PC-9 (cell line): ENCODE measurements around the gene TEX53. TPM values are rescaled to one million over a fixed set of nuclear protein-coding genes. Genes with fewer than 3 reads are reported as not detected.

Experiments used
- BruUV-seq: library from RNA; stranded (reverse); fragments of 400-500 nt; replicated peaks from 2 replicates; lab custom pipeline; 2021; lab: Mats Ljungman, UMichigan
- CTCF ChIA-PET: fragments of 300-600 bp; sonication (Branson Sonifier 250); formaldehyde crosslinking; loops from one replicate; lab custom pipeline; 2022; ENCODE audit warnings: antibody characterized with exemption; lab: Charles Lee
- POLR2A ChIA-PET: fragments of 300-600 bp; sonication (Branson Sonifier 250); formaldehyde crosslinking; loops from one replicate; lab custom pipeline; 2022; ENCODE audit warnings: antibody characterized with exemption; ENCODE audit not compliant: unreplicated experiment; lab: Charles Lee
- DNase-seq, 2 experiments: peaks; one replicate each; pipeline versions ENCODE4 v3.0.0 to v3.0.0-alpha.2; 2015 to 2022; ENCODE audit warnings: mixed read lengths in 1 of 2
- H2AFZ ChIP-seq: fragments of 200-600 bp; sonication (generic); 2 replicates; pipeline ENCODE4 v1.8.1; 2017; ENCODE audit warnings: antibody characterized with exemption
- H3F3A ChIP-seq: fragments of 200-600 bp; sonication (generic); 2 replicates; pipeline ENCODE4 v1.8.1; 2017; ENCODE audit warnings: antibody characterized with exemption, mild to moderate bottlenecking, low read depth; ENCODE audit not compliant: insufficient read depth
- H3K27ac ChIP-seq: fragments of 200-600 bp; sonication (generic); 2 replicates; pipeline ENCODE4 v1.6.1; 2016; ENCODE audit warnings: mixed run types
- H3K27me3 ChIP-seq: fragments of 200-600 bp; sonication (generic); 2 replicates; pipeline ENCODE4 v1.6.1; 2016; ENCODE audit warnings: low read depth, mixed run types; ENCODE audit not compliant: insufficient read depth
- H3K36me3 ChIP-seq: fragments of 200-600 bp; sonication (generic); 2 replicates; pipeline ENCODE4 v1.6.1; 2016; ENCODE audit warnings: low read depth, mixed run types
- H3K4me1 ChIP-seq: fragments of 200-600 bp; sonication (generic); replicated peaks from 2 replicates; pipeline ENCODE4 v1.6.1; 2016; ENCODE audit warnings: mixed run types; ENCODE audit not compliant: insufficient read depth
- H3K4me2 ChIP-seq: fragments of 200-600 bp; sonication (generic); 2 replicates; pipeline ENCODE4 v1.6.1; 2017; ENCODE audit warnings: mixed run types
- H3K4me3 ChIP-seq: fragments of 200-600 bp; sonication (generic); 2 replicates; pipeline ENCODE4 v1.6.1; 2016; ENCODE audit warnings: mixed run types
- H3K79me2 ChIP-seq: fragments of 200-600 bp; sonication (generic); 2 replicates; pipeline ENCODE4 v1.6.1; 2017; ENCODE audit warnings: low read depth, mixed run types
- H3K9me2 ChIP-seq: fragments of 200-600 bp; sonication (generic); 2 replicates; pipeline ENCODE4 v1.8.1; 2017; ENCODE audit warnings: mild to moderate bottlenecking; ENCODE audit not compliant: insufficient read depth
- H3K9me3 ChIP-seq: fragments of 200-600 bp; sonication (generic); 2 replicates; pipeline ENCODE4 v1.8.1; 2016; ENCODE audit warnings: low read depth; ENCODE audit not compliant: insufficient read depth
- H4K20me1 ChIP-seq: fragments of 200-600 bp; sonication (generic); 2 replicates; pipeline ENCODE4 v1.8.1; 2017; ENCODE audit not compliant: insufficient read depth
- EZH2 ChIP-seq: fragments of 200-600 bp; sonication (generic); IDR thresholded peaks from 2 replicates; pipeline ENCODE4 v1.8.0; 2017; ENCODE audit warnings: antibody characterized with exemption, low read depth
- intact Hi-C: fragments of 100-400 bp; cut with micrococcal nuclease; formaldehyde crosslinking; loops from one replicate; pipeline ENCODE4 v1.10.0; 2022; ENCODE audit not compliant: unreplicated experiment
- total RNA-seq: library from RNA; stranded (reverse); gene quantifications from 2 replicates; pipeline ENCODE4 v1.2.3, GENCODE V29; 2021
- TF ChIP-seq, protein P1 (sequence below): fragments of 200-600 bp; sonication (generic); conservative IDR thresholded peaks from 2 replicates; pipeline ENCODE4 v1.6.1; 2017; ENCODE audit warnings: mixed run types, antibody characterized with exemption, mild to moderate bottlenecking, moderate library complexity

The TEX53 gene
- total RNA-seq, 1 experiment from 2014 or later: not detected

DNA sequence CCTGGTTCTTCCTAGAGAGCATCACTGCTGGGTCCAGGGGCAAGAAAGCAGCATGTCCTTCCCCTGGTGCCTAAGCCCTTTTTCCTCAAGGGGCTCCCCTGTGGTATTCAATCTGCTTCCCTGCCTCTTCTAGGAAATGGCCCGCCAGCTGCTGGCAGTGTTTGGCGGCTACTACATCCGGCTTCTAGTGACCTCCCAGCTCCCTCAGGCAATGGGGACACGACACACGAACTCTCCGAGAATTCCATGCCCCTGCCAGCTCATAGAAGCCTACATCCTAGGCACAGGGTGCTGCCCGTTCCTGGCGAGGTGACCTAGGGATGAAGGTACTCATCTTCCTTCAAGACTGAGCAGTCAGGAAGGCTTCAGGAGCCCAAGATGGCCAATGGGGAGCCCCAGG lies 14.6 kb downstream of the TEX53 start:
- Histone ChIP-seq H3K27ac (no peak overlapping the region), H3K4me3 (no peak overlapping the region), H3K4me1 (no peaks in the 10 kb centered on the region), H3K36me3 (no peaks in the 10 kb centered on the region), H3K4me2 (no peak overlapping the region), H3K9me2 (no peaks in the 10 kb centered on the region), H3F3A (no peaks in the 10 kb centered on the region), H2AFZ (no peak overlapping the region), H3K9me3 (0 out of 2 replicates have a peak, but pooled peaks cover 4% of the 10 kb centered on the region), H3K27me3 (no peaks in the 10 kb centered on the region), H4K20me1 (no peaks in the 10 kb centered on the region), H3K79me2 (no peaks in the 10 kb centered on the region)
- BruUV-seq: no TSS peak
- no peak for DNase-seq
- CTCF ChIA-PET: no interaction called here
- intact Hi-C loops: no loop called here
- POLR2A ChIA-PET: no interaction called here
- TF ChIP-seq, protein P1, sequence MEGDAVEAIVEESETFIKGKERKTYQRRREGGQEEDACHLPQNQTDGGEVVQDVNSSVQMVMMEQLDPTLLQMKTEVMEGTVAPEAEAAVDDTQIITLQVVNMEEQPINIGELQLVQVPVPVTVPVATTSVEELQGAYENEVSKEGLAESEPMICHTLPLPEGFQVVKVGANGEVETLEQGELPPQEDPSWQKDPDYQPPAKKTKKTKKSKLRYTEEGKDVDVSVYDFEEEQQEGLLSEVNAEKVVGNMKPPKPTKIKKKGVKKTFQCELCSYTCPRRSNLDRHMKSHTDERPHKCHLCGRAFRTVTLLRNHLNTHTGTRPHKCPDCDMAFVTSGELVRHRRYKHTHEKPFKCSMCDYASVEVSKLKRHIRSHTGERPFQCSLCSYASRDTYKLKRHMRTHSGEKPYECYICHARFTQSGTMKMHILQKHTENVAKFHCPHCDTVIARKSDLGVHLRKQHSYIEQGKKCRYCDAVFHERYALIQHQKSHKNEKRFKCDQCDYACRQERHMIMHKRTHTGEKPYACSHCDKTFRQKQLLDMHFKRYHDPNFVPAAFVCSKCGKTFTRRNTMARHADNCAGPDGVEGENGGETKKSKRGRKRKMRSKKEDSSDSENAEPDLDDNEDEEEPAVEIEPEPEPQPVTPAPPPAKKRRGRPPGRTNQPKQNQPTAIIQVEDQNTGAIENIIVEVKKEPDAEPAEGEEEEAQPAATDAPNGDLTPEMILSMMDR: no peak
- no peak for TF ChIP-seq EZH2

DNA sequence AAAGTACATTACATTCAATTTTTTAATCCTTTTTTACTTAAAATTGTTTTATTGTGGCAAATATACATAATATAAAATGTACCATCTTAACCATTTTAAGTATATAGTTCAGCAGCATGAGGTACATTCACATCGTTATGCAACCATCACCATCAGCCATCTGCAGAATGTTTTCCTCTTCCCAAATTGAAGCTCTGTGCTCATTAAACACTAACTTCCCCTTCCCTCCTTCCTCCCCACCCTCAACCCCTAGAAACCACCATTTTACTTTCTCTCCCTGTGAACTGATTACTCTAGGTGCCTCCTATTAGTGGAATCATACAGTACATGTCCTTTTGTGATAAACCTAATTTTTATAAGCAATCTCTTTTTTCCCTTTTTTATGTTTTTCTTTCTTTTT lies 15.6 kb downstream of the TEX53 start:
- TF ChIP-seq, protein P1: no peak
- no peak for TF ChIP-seq EZH2
- H2AFZ ChIP-seq: no peak overlapping the region
- no peaks in the 10 kb centered on the region for H3K27me3 ChIP-seq
- BruUV-seq: no TSS peak
- DNase-seq: no peak
- no peaks in the 10 kb centered on the region for H4K20me1 ChIP-seq
- no peaks in the 10 kb centered on the region for H3K79me2 ChIP-seq
- intact Hi-C loops: no loop called here
- no peaks in the 10 kb centered on the region for H3K4me1 ChIP-seq
- H3K27ac ChIP-seq: no peak overlapping the region
- no peaks in the 10 kb centered on the region for H3K9me2 ChIP-seq
- H3K4me3 ChIP-seq: no peak overlapping the region
- no peaks in the 10 kb centered on the region for H3K9me3 ChIP-seq
- CTCF ChIA-PET: interaction anchor here (0.6 kb wide), 1 partner anchor 246 kb away, joined by 4 read pairs; no protein-coding TSS in a partner anchor
- no peaks in the 10 kb centered on the region for H3F3A ChIP-seq
- no peaks in the 10 kb centered on the region for H3K36me3 ChIP-seq
- POLR2A ChIA-PET: no interaction called here
- H3K4me2 ChIP-seq: no peak overlapping the region

DNA sequence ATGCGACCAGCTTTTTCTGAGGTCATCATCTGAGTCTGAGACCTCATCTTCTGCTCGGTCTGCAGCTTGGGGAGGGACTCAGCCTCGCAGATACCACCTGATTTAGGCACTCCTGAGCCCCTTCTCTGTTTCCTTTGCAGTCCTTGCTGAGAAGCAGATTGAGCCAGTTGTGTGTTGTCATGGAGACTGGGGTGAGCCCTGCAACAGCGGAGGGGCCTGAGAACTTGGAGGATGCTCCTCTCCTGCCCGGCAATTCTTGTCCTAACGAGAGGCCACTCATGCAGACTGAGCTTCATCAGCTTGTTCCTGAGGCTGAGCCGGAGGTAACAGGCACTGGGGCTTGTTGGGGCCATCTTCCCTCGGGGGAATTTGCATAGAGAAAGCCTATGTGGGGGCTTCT lies 19.2 kb downstream of the TEX53 start:
- no peak overlapping the region for H3K4me3 ChIP-seq

More for the DNA sequence above, 19.2 kb downstream of the TEX53 start:
- Histone ChIP-seq H3K9me3 (no peaks in the 10 kb centered on the region), H3K4me1 (no peaks in the 10 kb centered on the region), H4K20me1 (no peaks in the 10 kb centered on the region), H2AFZ (no peak overlapping the region), H3K79me2 (no peaks in the 10 kb centered on the region), H3K9me2 (no peaks in the 10 kb centered on the region), H3K4me2 (no peak overlapping the region), H3K36me3 (no peaks in the 10 kb centered on the region), H3K27ac (no peak overlapping the region), H3F3A (no peaks in the 10 kb centered on the region), H3K27me3 (no peaks in the 10 kb centered on the region)
- BruUV-seq: no TSS peak
- TF ChIP-seq, protein P1: no peak
- no peak for TF ChIP-seq EZH2
- CTCF ChIA-PET: no interaction called here
- intact Hi-C loops: no loop called here
- DNase-seq: no peak
- POLR2A ChIA-PET: no interaction called here
